8988T (cell line): ENCODE results near the gene RNF115.
"Not testable (repeated sequence)": the region's sequence is repeated elsewhere in the genome, so short reads cannot be mapped to it uniquely, and the experiment has no call there.

Source experiments
- DNase-seq: peaks from one replicate; pipeline ENCODE4 v3.0.0; 2011

Gene RNF115

DNA sequence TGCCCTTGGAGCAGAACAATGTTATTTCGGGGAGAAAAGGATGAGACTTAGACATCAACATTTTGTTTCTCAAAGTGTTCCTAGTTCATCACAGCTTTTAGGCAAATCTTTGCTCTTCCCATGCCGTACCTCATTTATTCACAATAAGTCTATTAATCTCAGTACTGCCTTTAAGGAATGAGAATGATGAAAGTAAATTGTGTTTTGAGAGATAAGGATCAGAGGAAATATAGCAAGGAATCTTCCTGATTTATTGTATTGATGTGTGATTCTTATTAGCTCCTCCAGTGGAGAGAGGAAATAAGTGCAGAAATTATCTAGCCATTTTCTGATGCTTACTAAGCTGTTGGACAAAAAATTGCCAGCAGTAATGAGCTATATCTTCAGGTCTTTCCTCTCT, 2.1 kb upstream of the RNF115 start:
- no peak for DNase-seq

DNA sequence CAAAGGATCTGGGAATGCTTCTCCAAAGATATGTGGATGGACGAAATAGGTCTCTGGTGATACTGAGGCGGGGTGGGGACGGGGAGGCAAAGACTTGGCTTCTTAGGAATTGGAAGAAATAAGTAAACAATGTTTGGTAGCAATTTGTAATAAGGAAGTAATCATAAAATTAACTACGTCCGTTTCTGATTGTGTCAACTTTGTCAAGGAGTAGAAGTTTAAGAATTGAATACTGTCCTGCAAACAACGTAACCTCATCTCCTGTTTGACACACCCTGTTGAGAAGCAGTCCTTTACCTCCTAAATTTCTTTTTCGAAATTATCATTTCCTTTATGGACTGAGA, 576 bp upstream of the RNF115 start:
- no peak for DNase-seq

DNA sequence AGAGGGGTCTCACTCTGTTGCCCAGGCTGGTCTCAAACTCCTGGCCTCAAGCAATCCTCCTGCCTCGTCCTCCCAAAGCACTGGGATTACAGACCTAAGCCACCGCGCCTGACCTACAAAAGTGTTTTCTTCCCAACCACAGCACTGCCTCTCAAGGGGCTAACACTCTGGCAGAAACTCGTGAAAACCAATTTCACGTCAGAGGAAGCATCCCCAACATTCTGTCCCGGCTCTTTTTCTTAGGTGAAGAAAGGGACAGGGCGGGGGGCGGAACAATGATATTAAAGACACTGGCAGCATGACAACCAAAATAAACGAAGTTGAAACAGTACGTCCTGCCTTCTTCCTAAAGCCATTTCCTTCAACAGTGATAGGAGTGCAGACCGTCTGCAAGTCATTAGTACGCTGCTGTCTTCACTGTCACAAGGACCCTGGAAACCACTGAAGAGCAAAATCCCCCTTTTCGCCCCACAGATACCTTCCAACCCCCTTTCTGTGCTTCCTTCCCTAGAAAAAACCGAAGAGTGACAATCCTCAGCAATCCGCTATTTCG, 1.0 kb downstream of the RNF115 start:
- DNase-seq = not testable (repeated sequence)

DNA sequence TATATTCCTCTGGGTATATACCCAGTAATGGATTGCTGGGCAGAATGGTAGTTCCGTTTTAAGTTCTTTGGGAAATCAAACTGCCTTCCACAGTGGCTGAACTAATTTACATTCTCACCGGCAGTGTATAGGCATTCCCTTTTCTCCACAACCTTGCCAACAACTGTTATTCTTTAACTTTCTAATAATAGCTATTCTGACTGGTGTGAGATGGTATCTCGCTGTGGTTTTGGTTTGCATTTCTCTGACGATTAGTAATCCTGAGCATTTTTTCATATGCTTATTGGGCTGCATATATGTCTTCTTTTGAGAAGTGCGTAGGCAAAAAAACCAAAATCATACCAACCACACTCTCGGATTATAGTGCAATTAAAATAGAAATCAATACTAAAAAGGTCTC, 5.8 kb downstream of the RNF115 start:
- not testable (repeated sequence) for DNase-seq

DNA sequence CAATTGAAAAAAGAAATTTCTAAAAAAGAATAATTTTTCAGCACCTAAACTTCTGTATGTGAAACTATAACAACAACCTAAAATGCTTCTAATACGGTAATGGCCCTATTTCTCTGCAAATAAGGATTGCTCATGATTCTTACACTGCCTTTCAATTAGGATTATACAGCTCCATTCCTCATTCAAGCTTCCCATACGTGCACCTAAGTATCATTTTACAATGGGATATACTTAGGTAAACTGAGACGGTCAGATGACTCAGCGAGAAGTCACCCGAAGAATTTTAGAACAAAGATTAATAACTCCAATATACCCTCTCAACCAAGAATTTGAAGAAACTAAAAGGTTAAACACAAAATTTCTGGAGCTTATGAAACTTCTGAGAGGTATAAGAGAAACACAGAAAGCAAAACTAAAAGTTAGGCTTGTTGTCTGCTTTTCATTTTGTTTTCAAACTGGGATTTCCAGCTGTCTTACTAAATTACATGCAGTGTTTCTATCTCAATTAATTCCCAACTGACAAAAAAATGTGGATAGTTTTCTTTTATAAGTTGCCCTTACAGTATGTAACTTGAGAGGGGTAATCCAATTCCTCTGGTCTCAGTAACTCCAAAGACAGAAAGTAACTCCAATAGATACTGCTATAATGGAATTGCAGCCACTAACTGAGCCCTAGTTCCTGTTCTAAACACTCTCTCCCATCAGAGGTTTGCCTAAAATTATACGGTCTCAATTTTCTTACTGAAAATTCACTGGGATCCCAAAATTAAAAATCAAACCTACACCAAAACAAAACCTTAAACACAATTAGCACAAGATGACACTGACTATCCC, 10.7 kb downstream of the RNF115 start:
- DNase-seq = not testable (repeated sequence)

DNA sequence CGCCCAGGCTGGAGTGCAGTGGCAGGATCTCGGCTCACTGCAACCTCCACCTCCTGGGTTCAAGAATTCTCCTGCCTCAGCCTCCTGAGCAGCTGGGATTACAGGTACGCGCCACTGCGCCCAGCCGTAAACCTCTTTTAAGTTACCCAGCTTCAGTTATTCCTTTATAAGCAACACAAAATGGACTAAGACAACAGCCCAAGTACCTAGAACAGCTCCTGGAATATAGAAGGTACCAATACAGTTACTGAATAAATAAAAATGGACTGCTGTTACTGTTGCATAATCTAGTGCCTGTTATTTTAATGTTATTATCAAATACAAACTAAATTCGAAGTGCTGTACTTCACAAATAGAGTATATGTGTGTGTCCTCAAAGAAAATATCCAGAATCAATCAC, 17.1 kb downstream of the RNF115 start:
- DNase-seq = no peak

DNA sequence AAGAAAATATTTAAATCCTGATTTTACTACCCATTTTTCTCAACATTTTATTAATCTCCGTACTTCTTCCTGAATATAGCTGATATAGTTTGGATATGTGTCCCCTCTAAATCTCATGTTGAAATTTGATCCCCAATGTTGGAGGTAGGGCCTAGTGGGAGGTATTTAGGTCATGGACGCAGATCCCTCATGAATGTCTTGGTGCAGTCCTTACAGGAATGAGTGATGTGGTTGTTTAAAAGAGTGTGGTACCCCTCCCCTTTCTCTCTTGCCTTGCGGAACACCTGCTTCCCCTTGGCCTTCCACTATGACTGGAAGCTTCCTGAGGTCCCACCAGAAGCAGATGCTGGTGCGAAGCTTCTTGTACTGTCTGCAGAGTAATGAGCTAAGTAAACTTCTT, 17.5 kb downstream of the RNF115 start:
- no peak for DNase-seq

DNA sequence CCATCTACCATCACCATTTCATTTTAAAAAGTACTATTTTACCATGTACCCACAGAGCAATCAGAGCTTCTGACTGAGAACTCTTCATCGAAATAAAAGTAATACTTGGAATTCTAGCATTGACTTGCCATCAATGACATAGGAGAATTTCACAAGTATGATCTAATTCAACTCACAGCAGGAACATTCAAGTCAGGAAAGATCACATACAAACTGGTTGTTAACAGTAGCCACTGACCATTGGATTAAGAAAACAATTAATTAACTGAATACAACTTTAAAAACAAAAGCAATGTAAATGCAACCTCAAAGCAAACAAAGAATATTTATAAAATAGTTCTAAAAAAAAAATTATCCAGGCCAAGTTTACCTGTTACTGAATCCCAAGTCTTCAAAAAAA, 18.8 kb downstream of the RNF115 start:
- no peak for DNase-seq

DNA sequence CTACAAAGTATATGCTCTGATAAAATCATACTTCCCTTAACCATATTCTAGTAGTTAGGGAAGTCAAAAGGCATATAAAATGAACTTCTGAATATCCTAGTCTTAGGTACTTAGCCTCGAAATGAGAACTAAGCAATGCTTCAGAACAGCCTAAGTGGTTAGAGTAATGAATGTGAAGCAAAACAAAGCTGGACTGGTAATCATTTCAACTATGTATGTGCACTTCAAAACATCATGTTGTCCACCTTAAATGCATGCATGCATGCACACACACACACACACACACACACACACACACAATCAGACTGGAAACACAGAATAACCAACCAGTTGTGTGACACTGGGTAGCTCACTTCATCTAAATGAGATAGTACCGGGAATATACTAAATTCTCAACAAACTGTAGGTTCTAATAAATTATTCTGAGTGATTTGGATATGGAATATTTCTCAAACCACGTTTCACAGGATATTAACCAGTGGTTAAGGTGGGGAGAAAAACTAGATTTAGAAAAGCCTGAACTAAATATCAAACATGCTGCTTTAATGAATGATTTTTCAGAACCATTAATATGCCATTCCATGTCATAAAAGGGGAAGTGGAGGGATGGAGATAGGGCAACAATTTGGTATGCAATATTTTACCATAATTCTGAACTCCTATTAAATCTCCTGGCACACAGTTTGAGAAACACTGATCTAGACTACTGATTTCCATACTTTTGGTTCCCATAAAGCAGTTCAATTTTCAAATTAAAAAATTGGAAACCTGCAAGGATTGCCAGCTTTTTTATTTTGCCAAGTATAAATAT, 19.5 kb downstream of the RNF115 start:
- DNase-seq = no peak

DNA sequence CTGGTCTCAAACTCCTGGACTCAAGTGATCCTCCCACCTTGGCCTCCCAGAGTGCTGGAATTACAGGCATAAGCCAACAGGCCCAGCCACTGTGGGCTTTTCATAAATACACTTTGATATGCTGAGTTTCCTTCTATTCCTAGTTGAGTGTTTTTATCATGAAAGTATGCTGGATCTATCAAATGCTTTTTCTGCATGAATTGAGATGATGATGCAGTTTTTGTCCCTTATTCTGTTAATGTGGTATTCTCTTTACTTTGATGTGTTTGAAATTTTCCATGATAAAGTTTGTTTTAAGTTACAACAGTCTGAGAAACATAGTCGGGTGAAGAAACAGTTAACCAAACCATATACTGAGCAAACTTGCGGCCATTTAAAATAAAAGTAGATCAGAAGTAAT, 24.1 kb downstream of the RNF115 start:
- DNase-seq = no peak

DNA sequence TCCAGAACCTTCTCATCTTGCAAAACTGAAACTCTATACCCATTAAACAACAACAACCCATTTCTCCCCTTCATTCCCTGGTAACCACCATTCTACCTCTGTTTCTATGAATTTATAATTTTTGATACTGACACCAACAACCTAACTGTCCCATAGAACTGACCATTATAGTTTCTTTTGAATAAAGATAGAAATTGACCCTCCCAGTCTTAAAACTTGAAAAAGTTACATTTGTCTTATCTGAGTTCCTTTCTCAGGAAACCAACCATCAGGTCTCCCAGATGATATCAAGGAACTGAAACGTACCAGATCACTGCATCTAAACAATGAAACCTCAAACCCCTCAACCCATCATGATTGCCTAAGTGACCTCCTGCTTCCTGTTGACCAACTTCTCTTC, 27.1 kb downstream of the RNF115 start:
- no peak for DNase-seq

DNA sequence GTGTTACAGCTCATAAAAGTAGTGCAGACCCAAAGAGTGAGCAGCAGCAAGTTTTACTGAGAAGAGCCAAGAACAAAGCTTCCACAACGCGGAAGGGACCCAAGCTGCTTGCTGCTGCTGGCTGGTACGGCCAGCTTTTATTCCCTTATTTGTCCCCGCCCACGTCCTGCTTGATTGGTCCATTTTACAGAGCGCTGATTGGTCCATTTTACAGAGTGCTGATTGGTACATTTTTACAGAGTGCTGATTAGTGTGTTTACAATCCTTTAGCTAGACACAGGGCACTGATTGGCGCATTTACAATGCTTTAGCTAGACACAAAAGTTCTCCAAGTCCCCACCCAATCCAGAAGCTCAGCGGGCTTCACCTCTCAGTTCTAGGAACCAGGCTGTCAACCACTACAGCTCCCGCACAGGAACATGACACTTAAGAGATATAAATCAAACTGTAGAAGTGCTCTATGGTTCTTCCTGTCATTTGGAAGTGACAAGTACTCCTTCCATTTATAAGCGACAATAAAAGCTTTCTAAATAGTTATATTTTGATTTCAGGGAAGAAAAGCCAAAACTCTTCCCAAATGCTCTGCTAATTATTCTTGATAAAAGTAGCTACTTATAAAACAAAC, 28.5 kb downstream of the RNF115 start:
- DNase-seq = no peak

DNA sequence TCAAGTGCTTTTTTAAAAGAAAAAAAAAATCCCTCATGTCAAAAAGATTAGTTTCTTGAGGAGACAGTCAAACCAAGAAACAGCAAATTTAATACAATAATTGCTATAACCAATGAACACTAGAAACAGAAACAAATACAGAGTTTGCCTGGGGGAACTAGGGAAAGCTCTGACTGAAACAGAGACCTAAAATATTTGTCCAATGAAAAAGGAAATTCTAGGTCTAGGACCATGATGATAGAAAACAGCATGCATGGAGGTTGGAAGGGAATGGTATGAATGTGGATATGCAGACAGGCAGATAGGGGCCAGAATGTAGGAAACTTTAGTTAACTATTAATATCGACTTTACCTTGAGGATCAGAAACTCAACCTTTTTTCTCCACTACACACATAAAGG, 31.4 kb downstream of the RNF115 start:
- no peak for DNase-seq

DNA sequence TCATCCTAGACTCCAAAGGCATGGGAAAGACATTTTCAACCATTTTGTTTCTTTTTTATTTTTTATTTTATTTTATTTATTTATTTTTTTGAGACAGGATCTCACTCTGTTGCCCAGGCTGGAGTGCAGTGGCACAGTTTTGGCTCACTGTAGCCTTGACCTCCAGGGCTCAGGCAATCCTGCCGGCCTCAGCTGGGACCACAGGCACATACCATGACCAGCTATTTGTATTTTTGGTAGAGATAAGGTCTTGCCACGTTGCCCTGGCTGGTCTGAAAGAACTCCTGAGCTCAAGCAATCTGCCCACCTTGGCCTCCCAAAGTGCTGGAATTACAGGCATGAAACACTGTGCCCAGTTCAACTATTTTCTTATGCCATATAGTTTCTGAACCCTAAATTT, 32.0 kb downstream of the RNF115 start:
- DNase-seq = not testable (repeated sequence)

DNA sequence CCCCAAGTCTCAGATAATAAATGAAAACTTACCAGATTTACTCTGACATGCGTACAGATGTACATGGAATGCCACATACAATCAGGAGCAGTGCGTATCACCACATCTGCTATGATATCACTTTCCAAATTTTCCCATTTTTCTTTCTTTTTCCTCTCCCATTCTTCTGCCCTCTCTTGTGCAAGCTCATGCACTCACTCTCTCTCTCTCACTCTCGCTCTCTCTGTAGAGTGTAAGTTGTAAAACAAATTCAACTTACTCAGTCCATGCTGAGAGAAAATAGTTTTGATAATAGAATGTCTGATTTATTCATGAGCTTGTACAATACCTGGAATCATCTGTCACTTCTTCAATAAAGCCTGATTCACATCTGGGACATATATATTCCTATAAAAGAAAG, 35.3 kb downstream of the RNF115 start:
- DNase-seq = no peak

DNA sequence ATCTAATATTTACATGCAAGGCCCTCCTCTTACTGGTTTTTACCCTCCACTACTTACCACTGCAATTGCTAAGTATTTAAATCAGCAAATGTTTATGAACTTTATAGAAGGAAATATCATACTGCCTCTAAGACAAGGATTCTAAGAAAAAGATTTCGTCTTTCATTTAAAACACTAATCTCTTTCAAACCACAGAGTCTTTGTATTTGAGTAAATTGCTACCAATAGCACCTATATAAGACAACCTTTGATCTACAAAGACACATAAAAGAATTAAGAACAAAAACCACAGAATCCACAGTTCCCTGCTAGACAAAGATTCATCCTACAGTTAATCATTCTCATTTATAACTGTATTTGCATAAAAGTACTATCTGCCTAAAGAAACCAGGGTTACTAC, 37.6 kb downstream of the RNF115 start:
- no peak for DNase-seq

DNA sequence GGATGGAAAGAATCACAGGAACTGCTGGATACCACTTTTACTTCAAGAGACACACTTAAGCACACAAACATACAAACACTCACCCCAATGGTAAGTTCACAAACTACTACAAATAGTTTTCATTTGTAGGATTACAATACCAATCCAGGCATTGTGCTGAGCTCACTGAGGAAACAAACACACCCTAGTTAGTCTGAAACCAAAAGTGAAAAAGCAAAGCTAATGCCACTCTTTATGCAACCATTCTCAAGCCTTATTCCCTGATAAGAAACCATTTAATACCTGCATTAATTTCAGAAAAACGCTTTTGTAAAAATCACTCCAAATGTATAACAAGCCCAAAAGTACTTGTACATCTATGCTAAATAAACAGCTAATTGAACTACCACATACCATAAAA, 38.3 kb downstream of the RNF115 start:
- no peak for DNase-seq

DNA sequence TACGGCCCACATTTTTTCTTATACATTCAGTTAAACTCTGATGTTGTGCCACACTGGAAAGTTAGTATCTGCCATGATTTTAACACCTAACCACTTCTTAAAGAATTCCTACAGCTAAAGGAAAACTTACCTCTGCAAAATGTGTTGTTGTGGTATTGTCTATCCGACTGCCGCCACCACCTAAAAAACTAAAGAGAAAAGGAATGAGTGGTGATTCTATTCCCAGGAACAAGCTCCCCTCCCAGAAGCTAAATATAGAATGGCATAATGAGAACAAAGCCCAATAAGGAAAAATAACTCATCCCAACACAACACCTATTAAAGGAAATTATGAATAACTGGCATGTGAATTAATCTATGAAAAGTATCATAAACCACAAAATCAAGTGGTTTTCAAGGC, 39.5 kb downstream of the RNF115 start:
- no peak for DNase-seq

DNA sequence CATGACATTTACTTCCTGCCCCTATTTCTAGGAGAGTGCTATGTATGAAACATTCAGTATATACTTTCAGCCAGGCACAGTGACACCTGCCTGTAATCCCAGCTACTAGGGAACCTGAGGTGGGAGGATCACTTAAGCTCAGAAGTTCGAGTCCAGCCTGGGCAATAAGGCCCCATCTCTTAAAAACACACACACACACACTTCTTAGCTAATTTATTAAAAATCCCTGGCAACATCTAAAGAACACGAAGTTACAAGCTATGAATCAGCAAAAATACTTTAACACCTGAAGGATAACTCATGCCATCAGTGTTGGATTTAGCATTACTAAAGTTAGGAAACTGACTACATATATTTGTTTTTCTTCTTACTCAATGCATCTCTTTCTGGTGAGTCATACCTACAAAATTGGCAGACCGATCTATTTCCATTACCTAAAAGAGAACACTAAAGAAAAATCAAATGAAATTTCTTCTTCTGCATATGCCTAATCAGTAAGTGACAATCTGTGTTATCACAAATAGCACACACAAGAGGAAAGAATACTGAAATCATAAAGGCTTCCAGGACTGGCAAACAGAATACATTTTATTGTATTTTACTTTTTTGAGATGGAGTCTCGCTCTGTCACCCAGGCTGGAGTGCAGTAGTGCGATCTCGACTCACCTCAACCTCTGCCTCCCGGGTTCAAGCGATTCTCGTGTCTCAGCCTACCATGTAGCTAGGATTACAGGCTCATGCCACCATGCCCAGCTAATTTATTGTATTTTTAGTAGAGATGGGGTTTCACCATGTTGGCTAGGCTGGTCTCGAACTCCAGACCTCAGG, 41.4 kb downstream of the RNF115 start:
- DNase-seq = no peak

DNA sequence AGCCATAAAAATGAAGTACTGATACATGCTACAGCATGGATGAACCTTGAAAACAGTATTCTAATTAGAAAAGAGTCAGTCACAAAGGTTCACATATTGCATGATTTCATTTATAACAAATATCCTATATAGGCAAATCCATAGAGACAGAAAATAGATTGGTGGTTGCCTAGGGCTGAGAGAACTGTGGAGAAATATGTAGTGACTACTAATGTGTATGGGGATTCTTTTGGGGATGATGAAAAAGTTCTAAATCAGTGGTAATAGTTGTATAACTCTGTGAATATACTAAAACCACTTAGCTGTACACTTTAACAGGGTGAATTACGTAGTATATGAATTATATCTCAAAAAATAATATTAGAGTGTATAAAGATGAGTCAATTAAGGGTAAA, 45.8 kb downstream of the RNF115 start:
- DNase-seq = no peak

DNA sequence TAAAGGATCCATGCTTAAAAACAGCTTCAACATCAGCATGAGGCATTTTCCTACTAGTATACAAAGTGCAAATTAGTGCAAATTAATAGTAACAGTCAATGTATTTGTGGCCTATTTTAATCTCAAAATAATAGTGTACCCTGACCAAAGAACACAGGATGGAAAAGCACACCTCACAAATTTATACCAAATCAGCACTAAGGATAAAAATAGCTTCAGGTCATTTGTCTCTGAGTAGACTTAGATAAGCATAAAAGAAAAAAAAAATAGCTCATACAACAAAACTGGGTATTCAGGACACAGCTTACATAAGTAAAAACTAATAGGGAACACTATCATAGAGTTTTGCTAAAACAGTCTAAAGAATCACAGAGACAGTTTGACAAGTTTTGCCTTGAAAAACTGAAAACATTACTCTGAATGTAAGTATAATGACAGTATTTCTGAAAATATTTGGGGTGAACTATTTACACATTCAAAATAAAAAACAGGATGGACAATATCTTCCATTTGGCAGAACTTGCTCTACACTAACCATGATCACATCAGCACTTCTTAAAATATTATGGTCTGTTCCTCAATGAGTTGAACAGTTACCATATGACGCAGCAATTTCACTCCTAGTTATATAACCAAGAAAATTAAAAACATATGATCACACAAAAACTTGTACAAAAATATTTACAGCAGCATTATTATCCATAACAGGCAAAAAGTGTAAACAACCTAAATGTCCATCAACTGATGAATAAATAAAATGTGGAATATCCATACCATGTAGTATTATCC, 46.3 kb downstream of the RNF115 start:
- no peak for DNase-seq

DNA sequence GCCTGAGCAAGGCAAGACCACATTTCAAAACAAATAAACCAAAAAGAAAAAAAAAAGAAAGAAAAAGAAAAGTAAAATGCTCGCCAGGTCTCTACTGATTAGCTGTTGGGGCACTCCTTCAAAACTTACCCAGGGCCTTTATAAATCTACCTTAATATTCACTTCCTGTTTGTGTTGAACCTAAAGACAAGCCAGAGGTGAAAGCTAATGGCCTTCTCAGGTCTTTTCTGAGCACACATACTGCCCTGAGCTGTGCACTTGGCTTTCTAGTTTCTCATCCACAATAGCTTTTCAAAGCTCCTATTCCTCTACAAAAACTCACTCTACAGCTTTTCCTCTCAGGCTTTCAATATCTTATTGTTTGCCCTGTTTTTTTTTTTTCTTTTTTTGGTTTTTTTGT, 50.5 kb downstream of the RNF115 start:
- no peak for DNase-seq
